IPS DF 4.7 (cell line): Measurements from ENCODE around the gene PCBD1.

ENCODE experiments used
- DNase-seq: peaks from one replicate; pipeline ENCODE4 v3.0.0-alpha.2; 2013; ENCODE audit warnings: low spot score; ENCODE audit errors: extremely low read depth

The PCBD1 gene

GRCh38 chr10:70834441-70835151, 53.8 kb downstream of the PCBD1 start:
- no peak for DNase-seq

- no peak for DNase-seq
Observed at GRCh38 chr10:70834021-70834420, 54.3 kb downstream of the PCBD1 start.

GRCh38 chr10:70833601-70834000, 54.8 kb downstream of the PCBD1 start:
- no peak for DNase-seq
